ENCODE results near the gene TTC9B.

GRCh38 chr19:40266912-40267600 lies 48.9 kb upstream of the TTC9B start:
- TF ChIP-seq CTCF (IDR thresholded peaks at IDR 0.05) (no peak), POLR2A (IDR thresholded peaks at IDR 0.05) (no peak)

Data from heart left ventricle (tissue), 13 donors.